ENCODE data around the gene UBN2.

Gene UBN2

DNA sequence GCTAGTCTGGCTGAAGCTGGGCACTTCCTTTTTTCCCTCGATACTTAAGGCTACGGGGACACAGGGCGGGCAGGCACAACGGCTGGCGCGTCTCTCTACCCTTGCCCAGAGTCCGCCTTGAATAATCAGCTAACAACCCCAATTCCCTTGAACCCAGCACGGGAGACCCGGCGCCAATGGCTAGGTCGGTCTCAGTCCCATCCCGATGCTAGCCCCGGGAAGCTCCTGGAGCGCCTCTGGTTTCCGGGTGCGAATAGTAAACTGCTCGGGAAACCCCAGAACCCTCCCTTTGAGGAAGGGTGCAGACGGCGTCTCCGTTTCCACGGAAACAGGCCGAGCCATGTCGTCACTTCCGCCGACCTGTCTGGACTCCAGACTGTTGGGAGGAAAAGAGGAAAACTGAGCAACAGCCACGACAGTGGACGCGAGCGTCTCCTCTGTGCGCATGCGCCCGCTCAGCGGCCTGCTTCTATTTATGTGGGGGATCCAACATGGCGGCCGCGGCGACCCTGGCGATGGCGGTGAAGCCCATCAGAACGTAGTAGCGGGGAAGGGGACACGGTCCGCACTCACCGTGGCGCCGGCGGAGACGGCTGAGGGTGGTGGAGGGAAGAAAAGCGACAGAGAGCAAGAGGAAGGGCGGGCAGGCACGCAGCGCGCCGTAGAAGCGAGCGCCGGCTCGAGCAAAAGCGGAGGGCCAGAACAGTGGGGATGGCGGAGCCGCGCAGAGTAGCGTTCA lies at the start of gene UBN2:
TSS of gene UBN2 (plus strand) at position 464 of the 739 bp plus-strand sequence. CDS start at position 712, 248 bp downstream.
- TF ChIP-seq, protein P1, sequence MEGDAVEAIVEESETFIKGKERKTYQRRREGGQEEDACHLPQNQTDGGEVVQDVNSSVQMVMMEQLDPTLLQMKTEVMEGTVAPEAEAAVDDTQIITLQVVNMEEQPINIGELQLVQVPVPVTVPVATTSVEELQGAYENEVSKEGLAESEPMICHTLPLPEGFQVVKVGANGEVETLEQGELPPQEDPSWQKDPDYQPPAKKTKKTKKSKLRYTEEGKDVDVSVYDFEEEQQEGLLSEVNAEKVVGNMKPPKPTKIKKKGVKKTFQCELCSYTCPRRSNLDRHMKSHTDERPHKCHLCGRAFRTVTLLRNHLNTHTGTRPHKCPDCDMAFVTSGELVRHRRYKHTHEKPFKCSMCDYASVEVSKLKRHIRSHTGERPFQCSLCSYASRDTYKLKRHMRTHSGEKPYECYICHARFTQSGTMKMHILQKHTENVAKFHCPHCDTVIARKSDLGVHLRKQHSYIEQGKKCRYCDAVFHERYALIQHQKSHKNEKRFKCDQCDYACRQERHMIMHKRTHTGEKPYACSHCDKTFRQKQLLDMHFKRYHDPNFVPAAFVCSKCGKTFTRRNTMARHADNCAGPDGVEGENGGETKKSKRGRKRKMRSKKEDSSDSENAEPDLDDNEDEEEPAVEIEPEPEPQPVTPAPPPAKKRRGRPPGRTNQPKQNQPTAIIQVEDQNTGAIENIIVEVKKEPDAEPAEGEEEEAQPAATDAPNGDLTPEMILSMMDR (IDR thresholded peaks at IDR 0.05; ENCODE audit: control insufficient read depth, extremely low read depth, insufficient read depth), result no peak
- DNase-seq (ENCODE audit: low read depth), result peak; percentile 83
- peak within 1 kb of the TSS; percentile 82 for H3K4me3 ChIP-seq (ENCODE audit: low read depth, low read length)

DNA sequence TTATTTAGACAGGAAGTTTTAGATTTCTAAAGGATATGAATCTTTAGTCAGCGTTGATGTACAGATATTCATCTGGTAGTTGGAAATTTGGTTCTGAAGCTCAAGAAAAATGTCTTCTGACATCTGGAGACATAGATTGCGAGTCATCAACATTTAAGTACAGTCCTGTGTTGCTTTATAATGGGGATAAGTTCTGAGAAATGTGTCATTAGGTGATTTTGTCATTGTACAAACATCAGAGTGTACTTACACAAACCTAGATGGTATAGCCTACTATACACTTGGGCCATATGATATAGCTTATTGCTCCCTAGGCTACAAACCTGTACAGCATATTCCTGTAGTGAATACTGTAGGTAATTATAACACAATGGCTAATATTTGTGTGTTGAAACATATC lies 49.6 kb upstream of the UBN2 start:
- TF ChIP-seq, protein P1 (IDR thresholded peaks at IDR 0.05; ENCODE audit: control insufficient read depth, extremely low read depth, insufficient read depth), result no peak
- H3K4me3 ChIP-seq (ENCODE audit: low read depth, low read length), result no peak overlapping the region
- no peak for DNase-seq (ENCODE audit: low read depth)

DNA sequence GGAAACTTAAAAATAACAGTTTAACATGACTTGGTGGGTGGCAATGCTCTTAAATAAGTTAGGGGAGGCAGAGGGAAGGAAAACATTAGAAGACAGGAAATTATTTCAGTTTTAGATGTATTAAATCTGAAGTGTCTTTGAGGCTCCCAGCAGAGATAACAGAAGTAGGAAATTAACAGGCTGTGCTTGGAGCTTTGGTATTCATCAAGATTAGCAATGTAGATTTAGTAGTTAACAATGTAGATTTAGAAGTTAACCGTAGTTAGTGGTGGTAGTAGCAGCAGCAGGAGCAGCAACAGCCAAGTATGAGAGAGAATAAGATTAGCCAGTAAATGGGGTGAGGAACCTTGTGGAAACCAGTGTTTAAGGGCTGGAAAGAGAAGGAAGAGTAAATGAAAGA lies 48.7 kb upstream of the UBN2 start:
- H3K4me3 ChIP-seq (ENCODE audit: low read depth, low read length), result no peak overlapping the region
- no peak for DNase-seq (ENCODE audit: low read depth)
- TF ChIP-seq, protein P1 (IDR thresholded peaks at IDR 0.05; ENCODE audit: control insufficient read depth, extremely low read depth, insufficient read depth), result no peak

DNA sequence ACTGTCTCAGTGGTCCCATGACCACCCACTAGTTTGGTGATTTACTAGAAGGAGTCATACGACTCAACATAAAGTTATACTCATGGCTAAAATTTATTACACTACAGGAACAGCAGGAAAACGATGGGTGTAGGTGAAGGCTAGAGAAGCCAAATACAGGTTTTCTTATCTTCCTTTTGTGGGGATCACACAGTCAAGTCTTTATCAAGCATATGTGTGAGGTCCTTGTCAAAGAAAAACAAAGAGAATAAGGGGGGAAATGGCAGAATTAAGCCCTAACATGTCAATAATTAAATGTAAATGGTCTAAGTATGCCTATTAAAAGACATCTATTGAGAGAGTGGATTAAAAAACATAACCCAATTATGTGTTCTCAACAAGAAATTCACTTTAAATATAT lies 47.8 kb upstream of the UBN2 start:
- no peak for DNase-seq (ENCODE audit: low read depth)
- TF ChIP-seq, protein P1 (IDR thresholded peaks at IDR 0.05; ENCODE audit: control insufficient read depth, extremely low read depth, insufficient read depth), result no peak
- H3K4me3 ChIP-seq (ENCODE audit: low read depth, low read length), result no peak overlapping the region

DNA sequence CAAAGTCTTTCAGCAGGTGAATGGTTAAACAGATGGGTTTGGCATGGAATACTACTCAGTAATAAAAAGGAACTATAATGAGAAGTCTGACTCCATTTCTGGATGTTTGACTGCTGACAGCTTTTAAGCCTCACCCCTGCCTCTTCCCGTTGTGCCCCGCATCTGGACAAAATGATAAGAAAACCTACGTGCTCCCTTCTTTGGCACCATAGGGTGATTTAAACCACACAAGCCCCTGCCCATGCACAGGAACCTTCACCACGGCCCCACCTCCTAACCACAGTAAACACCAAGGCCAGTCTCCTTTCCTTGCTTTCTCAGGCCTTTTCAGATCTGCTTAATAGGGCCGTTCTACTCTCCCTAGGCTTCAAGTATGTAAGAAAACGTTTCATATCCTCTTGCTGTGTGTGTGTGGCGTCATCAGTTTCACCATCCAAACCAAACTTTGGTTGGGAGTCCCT lies 47.1 kb upstream of the UBN2 start:
- TF ChIP-seq, protein P1 (IDR thresholded peaks at IDR 0.05; ENCODE audit: control insufficient read depth, extremely low read depth, insufficient read depth), result no peak
- H3K4me3 ChIP-seq (ENCODE audit: low read depth, low read length), result no peak overlapping the region
- no peak for DNase-seq (ENCODE audit: low read depth)

DNA sequence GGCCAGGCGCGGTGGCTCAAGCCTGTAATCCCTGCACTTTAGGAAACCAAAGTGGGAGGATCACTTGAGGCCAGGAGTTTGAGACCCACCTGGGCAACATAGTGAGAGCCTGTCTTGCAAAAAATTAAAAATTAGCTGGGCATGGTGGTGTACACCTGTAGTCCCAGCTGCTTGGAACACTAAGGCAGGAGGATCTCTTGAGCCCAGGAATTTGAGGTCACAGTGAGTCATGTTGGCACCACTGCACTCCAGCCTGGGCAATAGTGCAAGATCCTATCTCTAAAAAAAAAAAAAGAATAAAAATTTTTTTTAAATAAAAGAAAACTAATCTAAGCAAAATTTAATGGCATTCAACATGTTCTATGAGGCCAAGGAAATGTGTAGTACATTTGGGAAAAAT lies 44.9 kb upstream of the UBN2 start:
- TF ChIP-seq, protein P1 (IDR thresholded peaks at IDR 0.05; ENCODE audit: control insufficient read depth, extremely low read depth, insufficient read depth), result no peak
- DNase-seq (ENCODE audit: low read depth), result no peak
- H3K4me3 ChIP-seq (ENCODE audit: low read depth, low read length), result no peak overlapping the region

DNA sequence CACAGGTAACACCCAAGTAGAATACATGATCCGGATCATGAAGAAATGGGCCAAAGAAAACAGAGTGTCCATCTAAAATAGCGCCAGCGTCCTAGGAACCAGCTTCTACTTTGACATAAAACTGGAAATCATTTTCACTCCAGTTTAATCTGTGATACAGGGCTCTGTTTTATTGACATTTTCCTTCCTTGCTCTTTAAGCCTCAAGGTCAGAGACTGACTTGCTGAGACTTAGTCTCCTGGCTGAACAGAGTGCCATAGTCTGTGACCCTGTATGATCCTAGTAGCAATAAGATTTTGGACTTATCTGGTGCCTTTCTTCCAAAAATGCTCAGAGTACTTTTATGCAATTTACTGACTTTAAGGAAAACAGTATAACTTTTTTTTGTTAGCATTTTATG lies 41.7 kb upstream of the UBN2 start:
- no peak for DNase-seq (ENCODE audit: low read depth)
- H3K4me3 ChIP-seq (ENCODE audit: low read depth, low read length), result no peak overlapping the region
- TF ChIP-seq, protein P1 (IDR thresholded peaks at IDR 0.05; ENCODE audit: control insufficient read depth, extremely low read depth, insufficient read depth), result no peak

All from LNCaP clone FGC (cell line).